Activated CD8-positive, alpha-beta memory T cell treated with anti-CD3 and anti-CD28 coated beads, Interleukin-2, amount 50 U/mL, for 24 hours (primary cell): ENCODE data around the gene PPIL1.
"Not testable (repeated sequence)": the region's sequence is repeated elsewhere in the genome, so short reads cannot be mapped to it uniquely, and the experiment has no call there.

Experiments
- DNase-seq: peaks from one replicate; pipeline ENCODE4 v3.0.0-alpha.2; 2020; ENCODE audit errors: extremely low read depth

Gene PPIL1

GRCh38 chr6:36817176-36817817 is 57.3 kb downstream of the PPIL1 start:
- no peak for DNase-seq

GRCh38 chr6:36815962-36816735 is 58.5 kb downstream of the PPIL1 start:
- DNase-seq = no peak

- DNase-seq = no peak
Measured at GRCh38 chr6:36814249-36814648, 60.4 kb downstream of the PPIL1 start.

- no peak for DNase-seq
Measured at GRCh38 chr6:36813526-36813925, 61.1 kb downstream of the PPIL1 start.

GRCh38 chr6:36813047-36813446 is 61.6 kb downstream of the PPIL1 start:
- DNase-seq = not testable (repeated sequence)

- DNase-seq = no peak
Measured at GRCh38 chr6:36809941-36810803, 64.4 kb downstream of the PPIL1 start.

- no peak for DNase-seq
Measured at GRCh38 chr6:36809156-36809555, 65.4 kb downstream of the PPIL1 start.

- no peak for DNase-seq
Measured at GRCh38 chr6:36808634-36809033, 66.0 kb downstream of the PPIL1 start.

GRCh38 chr6:36807750-36808149 is 66.9 kb downstream of the PPIL1 start:
- no peak for DNase-seq

- DNase-seq = no peak
Measured at GRCh38 chr6:36807143-36807542, 67.5 kb downstream of the PPIL1 start.

- DNase-seq = no peak
Measured at GRCh38 chr6:36805917-36806316, 68.7 kb downstream of the PPIL1 start.

GRCh38 chr6:36805096-36805797 is 69.4 kb downstream of the PPIL1 start:
- DNase-seq = no peak
